HepG2 (cell line): ENCODE data around the gene OAS1. TPM values are rescaled to one million over a fixed set of nuclear protein-coding genes. Genes with fewer than 3 reads are reported as not detected.

Experiments used
- ATAC-seq: fragments of 200-7000 bp; cut with Tn5 transposase; 3 replicates; pipeline ENCODE4 v1.9.1; 2020; ENCODE audit warnings: mild to moderate bottlenecking, moderate library complexity
- BruUV-seq: library from RNA; stranded (reverse); fragments of 400-500 nt; replicated peaks from 2 replicates; lab custom pipeline; 2021; lab: Mats Ljungman, UMichigan
- CTCF ChIA-PET: fragments of 300-600 bp; formaldehyde crosslinking; extraction: SDS; loops from one replicate; lab custom pipeline; 2021; ENCODE audit warnings: low total read pairs, inconsistent platforms, low intra/inter-chr PET ratio; lab: Yijun Ruan, JAX
- POLR2A ChIA-PET: fragments of 350-600 bp; sonication (Branson Sonifier 250); formaldehyde crosslinking; loops from one replicate; lab custom pipeline; 2020; ENCODE audit warnings: antibody characterized with exemption, inconsistent platforms; lab: Yijun Ruan, JAX
- DNase-seq: peaks from one replicate; pipeline ENCODE4 v3.0.0-alpha.2; 2015; ENCODE audit warnings: low spot score
- FAIRE-seq: peaks from 3 replicates; lab custom pipeline; 2011; peaks lifted over from hg19 to GRCh38; lab: Jason Lieb, UNC
- H2AFZ ChIP-seq: one replicate; pipeline ENCODE4 v1.6.1; 2011; ENCODE audit warnings: low read length, inconsistent platforms
- H3K27ac ChIP-seq: fragments of 300-600 bp; 3 replicates; pipeline ENCODE4 v1.8.0; 2011; ENCODE audit warnings: mixed run types, mild to moderate bottlenecking, mixed read lengths, low read length, inconsistent platforms; ENCODE audit not compliant: insufficient read depth; ENCODE audit errors: extremely low read length
- H3K27me3 ChIP-seq, 2 experiments: fragments of 200-600 bp in 1 of 2; 2 replicates in 1 of 2; 3 replicates in 1 of 2; pipeline versions ENCODE4 v1.6.0 to v1.8.0; 2011; ENCODE audit warnings: low read length in 2 of 2, mild to moderate bottlenecking in 2 of 2, moderate library complexity in 2 of 2, inconsistent platforms in 1 of 2; ENCODE audit not compliant: insufficient read depth in 2 of 2, control insufficient read depth in 1 of 2
- H3K36me3 ChIP-seq, 2 experiments: fragments of 200-600 bp in 1 of 2; replicated peaks in 1 of 2; 2 replicates in 1 of 2; 3 replicates in 1 of 2; pipeline versions ENCODE4 v1.5.1 to v1.8.0; 2011; ENCODE audit warnings: low read length in 2 of 2, inconsistent platforms in 1 of 2; ENCODE audit not compliant: insufficient read depth in 2 of 2, control insufficient read depth in 1 of 2
- H3K4me1 ChIP-seq: 2 replicates; pipeline ENCODE4 v1.5.1; 2012; ENCODE audit warnings: low read length, inconsistent platforms; ENCODE audit not compliant: insufficient read depth
- H3K4me2 ChIP-seq: 2 replicates; pipeline ENCODE4 v1.6.0; 2011; ENCODE audit warnings: low read depth, low read length, inconsistent platforms
- H3K4me3 ChIP-seq, 3 experiments: fragments of 200-600 bp in 1 of 3; sonication (generic), shearing (Covaris generic) in 1 of 3; replicated peaks in 1 of 3; 2 replicates each; pipeline ENCODE4 v1.5.1; 2011 to 2016; ENCODE audit warnings: low read length in 3 of 3, inconsistent platforms in 2 of 3, low read depth in 2 of 3, mild to moderate bottlenecking in 2 of 3, control low read depth in 1 of 3, mixed read lengths in 1 of 3; ENCODE audit not compliant: insufficient read depth in 1 of 3
- H3K79me2 ChIP-seq: one replicate; pipeline ENCODE4 v1.6.1; 2011; ENCODE audit warnings: low read length, inconsistent platforms; ENCODE audit not compliant: insufficient read depth
- H3K9ac ChIP-seq: 2 replicates; pipeline ENCODE4 v1.6.0; 2011; ENCODE audit warnings: mild to moderate bottlenecking, low read depth, low read length, inconsistent platforms; ENCODE audit not compliant: insufficient read depth
- H3K9me3 ChIP-seq: 2 replicates; pipeline ENCODE4 v1.5.1; 2012; ENCODE audit warnings: mild to moderate bottlenecking, low read length
- H4K20me1 ChIP-seq: 2 replicates; pipeline ENCODE4 v1.6.0; 2011; ENCODE audit warnings: inconsistent platforms, mild to moderate bottlenecking, low read length, moderate library complexity; ENCODE audit not compliant: insufficient read depth
- CEBPG ChIP-seq: IDR thresholded peaks from 2 replicates; pipeline ENCODE4 v1.6.1; 2016
- GLI4 ChIP-seq: sonication (generic); formaldehyde crosslinking; IDR thresholded peaks from 2 replicates; pipeline ENCODE4 v1.5.1; 2020; ENCODE audit warnings: missing genetic modification reagents, mild to moderate bottlenecking, moderate library complexity, borderline replicate concordance
- JUN ChIP-seq: sonication (generic); formaldehyde crosslinking; IDR thresholded peaks from 2 replicates; pipeline ENCODE4 v1.4.0; 2020; ENCODE audit warnings: mild to moderate bottlenecking, missing genetic modification reagents
- JUND ChIP-seq: sonication (generic); formaldehyde crosslinking; IDR thresholded peaks from 2 replicates; pipeline ENCODE4 v1.8.0; 2022; ENCODE audit warnings: mild to moderate bottlenecking, missing genetic modification reagents
- MTA3 ChIP-seq: sonication (generic); formaldehyde crosslinking; IDR thresholded peaks from 2 replicates; pipeline ENCODE4 v1.4.0; 2020; ENCODE audit warnings: missing genetic modification reagents
- RCOR2 ChIP-seq: IDR thresholded peaks from 2 replicates; pipeline ENCODE4 v1.6.1; 2016; ENCODE audit warnings: missing biosample characterization, missing genetic modification reagents
- SRSF9 ChIP-seq: fragments of 200-400 bp; formaldehyde crosslinking; IDR thresholded peaks from 2 replicates; pipeline ENCODE4 v1.6.1; 2018; ENCODE audit warnings: borderline replicate concordance, mild to moderate bottlenecking, low read depth, low read length; ENCODE audit not compliant: insufficient read depth, poor library complexity, severe bottlenecking
- ZNF776 ChIP-seq: sonication (generic); formaldehyde crosslinking; IDR thresholded peaks from 2 replicates; pipeline ENCODE4 v1.4.0; 2020; ENCODE audit warnings: mild to moderate bottlenecking, missing genetic modification reagents
- WGBS: methylation state at CpG from one replicate; pipeline ENCODE4 v1.1.6; 2017; ENCODE audit warnings: low lambda C conversion rate; 5-methylcytosine and 5-hydroxymethylcytosine counted together
- in situ Hi-C: cut with HindIII; loops from 2 replicates; pipeline ENCODE4 v1.10.0; 2017; ENCODE audit warnings: low pct_unique_long_range_greater_than_20kb; ENCODE audit not compliant: extremely low pct_ligation_motif_present
- intact Hi-C: fragments of 100-400 bp; cut with micrococcal nuclease; formaldehyde crosslinking; loops from one replicate; pipeline ENCODE4 v1.10.0; 2022; ENCODE audit not compliant: unreplicated experiment
- polyA plus RNA-seq, 8 experiments: library from polyadenylated mRNA; depleted of rRNA in 3 of 8; stranded (reverse) in 7 of 8; unstranded in 1 of 8; fragments of >200 nt; fragmentation: Illumina TruSeq in 4 of 8; extraction: Trizol in 4 of 8; gene quantifications; 2 replicates each; pipeline versions ENCODE4 v1.2.1 to v1.2.3, GENCODE V29; 2011 to 2016; ENCODE audit warnings: low read depth in 4 of 8, missing spikeins in 1 of 8, mixed read lengths in 1 of 8; ENCODE audit not compliant: insufficient read depth in 1 of 8
- total RNA-seq, 5 experiments: library from RNA; depleted of rRNA; stranded (reverse); fragments of >200 nt; fragmentation: Illumina TruSeq; extraction: Trizol; gene quantifications; 2 replicates each; pipeline ENCODE4 v1.2.3, GENCODE V29; 2016; ENCODE audit warnings: low read depth in 1 of 5
- TF ChIP-seq, protein P1 (sequence below): IDR thresholded peaks from 2 replicates; pipeline ENCODE4 v1.6.1; 2016; ENCODE audit warnings: mild to moderate bottlenecking
- TF ChIP-seq, protein P2 (sequence below): sonication (generic); formaldehyde crosslinking; IDR thresholded peaks from 2 replicates; pipeline ENCODE4 v1.8.1; 2023; ENCODE audit warnings: mild to moderate bottlenecking, missing genetic modification reagents
- TF ChIP-seq, protein P3 (sequence below), 2 experiments: IDR thresholded peaks; 2 replicates each; pipeline ENCODE4 v1.6.1; 2011 to 2012; ENCODE audit warnings: low read length in 2 of 2, borderline replicate concordance in 1 of 2, low read depth in 1 of 2, mild to moderate bottlenecking in 1 of 2, moderate library complexity in 1 of 2
- TF ChIP-seq, protein P4 (sequence below): sonication (generic); formaldehyde crosslinking; conservative IDR thresholded peaks from 2 replicates; pipeline ENCODE4 v1.4.0; 2020; ENCODE audit warnings: missing genetic modification reagents
- TF ChIP-seq, protein P5 (sequence below): sonication (generic); formaldehyde crosslinking; IDR thresholded peaks from 2 replicates; pipeline ENCODE4; 2020; ENCODE audit warnings: missing genetic modification reagents, mild to moderate bottlenecking, borderline replicate concordance
- TF ChIP-seq, protein P6 (sequence below): sonication (generic); formaldehyde crosslinking; IDR thresholded peaks from 2 replicates; pipeline ENCODE4 v1.4.0; 2020; ENCODE audit warnings: missing genetic modification reagents

OAS1 gene
- total and polyA plus RNA-seq, 2 of the 13 experiments (the other 11 are each of a cell fraction or from before 2014, with no cell fraction given), result 6.5 to 10.6 TPM

DNA sequence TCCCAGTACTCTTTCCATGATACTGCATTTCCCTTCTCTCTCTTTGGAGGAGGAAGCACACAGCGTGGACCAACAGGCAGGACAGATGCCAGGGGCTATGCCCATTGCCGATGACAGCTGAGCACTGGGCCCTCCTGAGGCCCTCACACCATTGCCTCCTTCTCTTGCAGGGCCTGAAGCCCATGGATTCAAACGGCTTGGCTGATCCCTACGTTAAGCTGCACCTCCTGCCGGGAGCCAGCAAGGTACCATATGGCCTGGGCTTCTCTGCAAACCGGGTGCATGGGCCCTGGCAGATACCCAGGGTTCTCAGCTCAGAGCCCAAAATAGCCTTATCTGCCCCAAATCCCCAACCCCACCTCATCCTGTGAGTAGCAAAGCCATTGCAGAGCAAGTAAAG is 25.2 kb upstream of the OAS1 start:
- WGBS, result 4% methylated on average over 3 of the region's 6 CpGs
- Histone ChIP-seq H3K79me2 (no peaks in the 10 kb centered on the region), H3K27me3 (peaks cover 3 to 31% of the 10 kb centered on the region in 2 experiments; a peak in 4 of 5 replicates), H3K9me3 (no peaks in the 10 kb centered on the region), H3K27ac (no peak overlapping the region), H4K20me1 (no peaks in the 10 kb centered on the region), H3K36me3 (no peaks in the 10 kb centered on the region), H3K4me2 (no peak overlapping the region), H3K4me3 (no peak overlapping the region), H3K9ac (no peak overlapping the region), H2AFZ (no peak overlapping the region), H3K4me1 (no peaks in the 10 kb centered on the region)
- no peak for ATAC-seq
- intact Hi-C loops (no loop called here), in situ Hi-C loops (no loop called here)
- FAIRE-seq, result no peak
- POLR2A ChIA-PET, result no interaction called here
- CTCF ChIA-PET, result no interaction called here
- no peak for DNase-seq
- BruUV-seq, result no TSS peak
- TF ChIP-seq CEBPG, result no peak
- TF ChIP-seq, protein P1, sequence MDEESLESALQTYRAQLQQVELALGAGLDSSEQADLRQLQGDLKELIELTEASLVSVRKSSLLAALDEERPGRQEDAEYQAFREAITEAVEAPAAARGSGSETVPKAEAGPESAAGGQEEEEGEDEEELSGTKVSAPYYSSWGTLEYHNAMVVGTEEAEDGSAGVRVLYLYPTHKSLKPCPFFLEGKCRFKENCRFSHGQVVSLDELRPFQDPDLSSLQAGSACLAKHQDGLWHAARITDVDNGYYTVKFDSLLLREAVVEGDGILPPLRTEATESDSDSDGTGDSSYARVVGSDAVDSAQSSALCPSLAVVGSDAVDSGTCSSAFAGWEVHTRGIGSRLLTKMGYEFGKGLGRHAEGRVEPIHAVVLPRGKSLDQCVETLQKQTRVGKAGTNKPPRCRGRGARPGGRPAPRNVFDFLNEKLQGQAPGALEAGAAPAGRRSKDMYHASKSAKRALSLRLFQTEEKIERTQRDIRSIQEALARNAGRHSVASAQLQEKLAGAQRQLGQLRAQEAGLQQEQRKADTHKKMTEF, result no peak
- TF ChIP-seq, protein P2, sequence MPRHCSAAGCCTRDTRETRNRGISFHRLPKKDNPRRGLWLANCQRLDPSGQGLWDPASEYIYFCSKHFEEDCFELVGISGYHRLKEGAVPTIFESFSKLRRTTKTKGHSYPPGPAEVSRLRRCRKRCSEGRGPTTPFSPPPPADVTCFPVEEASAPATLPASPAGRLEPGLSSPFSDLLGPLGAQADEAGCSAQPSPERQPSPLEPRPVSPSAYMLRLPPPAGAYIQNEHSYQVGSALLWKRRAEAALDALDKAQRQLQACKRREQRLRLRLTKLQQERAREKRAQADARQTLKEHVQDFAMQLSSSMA (CRISPR knock-in tag), result no peak
- no peak for TF ChIP-seq ZNF776 (CRISPR knock-in tag)
- TF ChIP-seq, protein P3, sequence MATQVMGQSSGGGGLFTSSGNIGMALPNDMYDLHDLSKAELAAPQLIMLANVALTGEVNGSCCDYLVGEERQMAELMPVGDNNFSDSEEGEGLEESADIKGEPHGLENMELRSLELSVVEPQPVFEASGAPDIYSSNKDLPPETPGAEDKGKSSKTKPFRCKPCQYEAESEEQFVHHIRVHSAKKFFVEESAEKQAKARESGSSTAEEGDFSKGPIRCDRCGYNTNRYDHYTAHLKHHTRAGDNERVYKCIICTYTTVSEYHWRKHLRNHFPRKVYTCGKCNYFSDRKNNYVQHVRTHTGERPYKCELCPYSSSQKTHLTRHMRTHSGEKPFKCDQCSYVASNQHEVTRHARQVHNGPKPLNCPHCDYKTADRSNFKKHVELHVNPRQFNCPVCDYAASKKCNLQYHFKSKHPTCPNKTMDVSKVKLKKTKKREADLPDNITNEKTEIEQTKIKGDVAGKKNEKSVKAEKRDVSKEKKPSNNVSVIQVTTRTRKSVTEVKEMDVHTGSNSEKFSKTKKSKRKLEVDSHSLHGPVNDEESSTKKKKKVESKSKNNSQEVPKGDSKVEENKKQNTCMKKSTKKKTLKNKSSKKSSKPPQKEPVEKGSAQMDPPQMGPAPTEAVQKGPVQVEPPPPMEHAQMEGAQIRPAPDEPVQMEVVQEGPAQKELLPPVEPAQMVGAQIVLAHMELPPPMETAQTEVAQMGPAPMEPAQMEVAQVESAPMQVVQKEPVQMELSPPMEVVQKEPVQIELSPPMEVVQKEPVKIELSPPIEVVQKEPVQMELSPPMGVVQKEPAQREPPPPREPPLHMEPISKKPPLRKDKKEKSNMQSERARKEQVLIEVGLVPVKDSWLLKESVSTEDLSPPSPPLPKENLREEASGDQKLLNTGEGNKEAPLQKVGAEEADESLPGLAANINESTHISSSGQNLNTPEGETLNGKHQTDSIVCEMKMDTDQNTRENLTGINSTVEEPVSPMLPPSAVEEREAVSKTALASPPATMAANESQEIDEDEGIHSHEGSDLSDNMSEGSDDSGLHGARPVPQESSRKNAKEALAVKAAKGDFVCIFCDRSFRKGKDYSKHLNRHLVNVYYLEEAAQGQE (IDR thresholded peaks at IDR 0.05; ENCODE audit: borderline replicate concordance in 1 of 2, low read depth in 1 of 2, low read length in 2 of 2), result no peak
- TF ChIP-seq, protein P4, sequence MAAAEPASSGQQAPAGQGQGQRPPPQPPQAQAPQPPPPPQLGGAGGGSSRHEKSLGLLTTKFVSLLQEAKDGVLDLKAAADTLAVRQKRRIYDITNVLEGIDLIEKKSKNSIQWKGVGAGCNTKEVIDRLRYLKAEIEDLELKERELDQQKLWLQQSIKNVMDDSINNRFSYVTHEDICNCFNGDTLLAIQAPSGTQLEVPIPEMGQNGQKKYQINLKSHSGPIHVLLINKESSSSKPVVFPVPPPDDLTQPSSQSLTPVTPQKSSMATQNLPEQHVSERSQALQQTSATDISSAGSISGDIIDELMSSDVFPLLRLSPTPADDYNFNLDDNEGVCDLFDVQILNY (CRISPR knock-in tag), result no peak
- TF ChIP-seq, protein P5, sequence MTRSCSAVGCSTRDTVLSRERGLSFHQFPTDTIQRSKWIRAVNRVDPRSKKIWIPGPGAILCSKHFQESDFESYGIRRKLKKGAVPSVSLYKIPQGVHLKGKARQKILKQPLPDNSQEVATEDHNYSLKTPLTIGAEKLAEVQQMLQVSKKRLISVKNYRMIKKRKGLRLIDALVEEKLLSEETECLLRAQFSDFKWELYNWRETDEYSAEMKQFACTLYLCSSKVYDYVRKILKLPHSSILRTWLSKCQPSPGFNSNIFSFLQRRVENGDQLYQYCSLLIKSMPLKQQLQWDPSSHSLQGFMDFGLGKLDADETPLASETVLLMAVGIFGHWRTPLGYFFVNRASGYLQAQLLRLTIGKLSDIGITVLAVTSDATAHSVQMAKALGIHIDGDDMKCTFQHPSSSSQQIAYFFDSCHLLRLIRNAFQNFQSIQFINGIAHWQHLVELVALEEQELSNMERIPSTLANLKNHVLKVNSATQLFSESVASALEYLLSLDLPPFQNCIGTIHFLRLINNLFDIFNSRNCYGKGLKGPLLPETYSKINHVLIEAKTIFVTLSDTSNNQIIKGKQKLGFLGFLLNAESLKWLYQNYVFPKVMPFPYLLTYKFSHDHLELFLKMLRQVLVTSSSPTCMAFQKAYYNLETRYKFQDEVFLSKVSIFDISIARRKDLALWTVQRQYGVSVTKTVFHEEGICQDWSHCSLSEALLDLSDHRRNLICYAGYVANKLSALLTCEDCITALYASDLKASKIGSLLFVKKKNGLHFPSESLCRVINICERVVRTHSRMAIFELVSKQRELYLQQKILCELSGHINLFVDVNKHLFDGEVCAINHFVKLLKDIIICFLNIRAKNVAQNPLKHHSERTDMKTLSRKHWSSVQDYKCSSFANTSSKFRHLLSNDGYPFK (CRISPR knock-in tag), result no peak
- no peak for TF ChIP-seq JUND (CRISPR knock-in tag)
- TF ChIP-seq JUN (CRISPR knock-in tag), result no peak
- TF ChIP-seq SRSF9, result no peak
- TF ChIP-seq MTA3 (CRISPR knock-in tag), result no peak
- TF ChIP-seq GLI4 (CRISPR knock-in tag), result no peak
- TF ChIP-seq, protein P6, sequence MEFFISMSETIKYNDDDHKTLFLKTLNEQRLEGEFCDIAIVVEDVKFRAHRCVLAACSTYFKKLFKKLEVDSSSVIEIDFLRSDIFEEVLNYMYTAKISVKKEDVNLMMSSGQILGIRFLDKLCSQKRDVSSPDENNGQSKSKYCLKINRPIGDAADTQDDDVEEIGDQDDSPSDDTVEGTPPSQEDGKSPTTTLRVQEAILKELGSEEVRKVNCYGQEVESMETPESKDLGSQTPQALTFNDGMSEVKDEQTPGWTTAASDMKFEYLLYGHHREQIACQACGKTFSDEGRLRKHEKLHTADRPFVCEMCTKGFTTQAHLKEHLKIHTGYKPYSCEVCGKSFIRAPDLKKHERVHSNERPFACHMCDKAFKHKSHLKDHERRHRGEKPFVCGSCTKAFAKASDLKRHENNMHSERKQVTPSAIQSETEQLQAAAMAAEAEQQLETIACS (CRISPR knock-in tag), result no peak
- TF ChIP-seq RCOR2, result no peak
